H9 (cell line): Measurements from ENCODE around the gene ANKHD1. TPM values are rescaled to one million over a fixed set of nuclear protein-coding genes. Genes with fewer than 3 reads are reported as not detected.

Experiments
- DNase-seq: peaks from one replicate; pipeline ENCODE4 v3.0.0-alpha.2; 2017
- H2AFZ ChIP-seq: one replicate; pipeline ENCODE4 v1.6.1; 2013; ENCODE audit warnings: mild to moderate bottlenecking, low read length, control low read depth, moderate library complexity
- H2AK5ac ChIP-seq: 2 replicates; pipeline ENCODE4 v1.6.1; 2013; ENCODE audit warnings: low read length, control low read depth, mixed read lengths; ENCODE audit not compliant: insufficient read length
- H2BK120ac ChIP-seq: one replicate; pipeline ENCODE4 v1.6.1; 2013; ENCODE audit warnings: low read depth, mild to moderate bottlenecking, low read length, control low read depth, inconsistent platforms; ENCODE audit not compliant: poor library complexity, severe bottlenecking
- H2BK12ac ChIP-seq: 2 replicates; pipeline ENCODE4 v1.6.1; 2013; ENCODE audit warnings: low read length, control low read depth, mixed read lengths, low read depth; ENCODE audit not compliant: insufficient read length
- H2BK15ac ChIP-seq: 2 replicates; pipeline ENCODE4 v1.6.1; 2013; ENCODE audit warnings: low read depth, low read length, control low read depth
- H2BK20ac ChIP-seq: one replicate; pipeline ENCODE4 v1.6.1; 2013; ENCODE audit warnings: low read depth, mild to moderate bottlenecking, low read length, control low read depth, inconsistent platforms; ENCODE audit not compliant: poor library complexity, severe bottlenecking
- H2BK5ac ChIP-seq: 2 replicates; pipeline ENCODE4 v1.6.1; 2013; ENCODE audit warnings: low read length, control low read depth, mixed read lengths; ENCODE audit not compliant: insufficient read length
- H3K14ac ChIP-seq: 2 replicates; pipeline ENCODE4 v1.6.1; 2013; ENCODE audit warnings: low read length, control low read depth; ENCODE audit not compliant: insufficient read depth
- H3K18ac ChIP-seq: 2 replicates; pipeline ENCODE4 v1.6.1; 2013; ENCODE audit warnings: low read depth, mild to moderate bottlenecking, mixed read lengths, low read length, control low read depth; ENCODE audit not compliant: insufficient read length
- H3K23ac ChIP-seq: 2 replicates; pipeline ENCODE4 v1.6.1; 2013; ENCODE audit warnings: low read length, control low read depth, mixed read lengths, low read depth; ENCODE audit not compliant: insufficient read length
- H3K23me2 ChIP-seq: 2 replicates; pipeline ENCODE4 v1.6.1; 2013; ENCODE audit warnings: low read depth, mild to moderate bottlenecking, mixed read lengths, low read length, control low read depth; ENCODE audit not compliant: insufficient read length, poor library complexity, severe bottlenecking
- H3K27ac ChIP-seq: 2 replicates; pipeline ENCODE4 v1.5.1; 2013; ENCODE audit warnings: low read length, control low read depth, mixed read lengths, low read depth; ENCODE audit not compliant: insufficient read length
- H3K27me3 ChIP-seq: 2 replicates; pipeline ENCODE4 v1.6.1; 2013; ENCODE audit warnings: low read length, control low read depth, inconsistent platforms; ENCODE audit not compliant: insufficient read depth
- H3K4ac ChIP-seq: 2 replicates; pipeline ENCODE4 v1.6.1; 2013; ENCODE audit warnings: low read depth, mild to moderate bottlenecking, control low read depth, inconsistent platforms, low read length, moderate library complexity
- H3K4me1 ChIP-seq: 2 replicates; pipeline ENCODE4 v1.6.1; 2013; ENCODE audit warnings: low read length, control low read depth, inconsistent platforms; ENCODE audit not compliant: insufficient read depth
- H3K4me2 ChIP-seq: 2 replicates; pipeline ENCODE4 v1.6.1; 2013; ENCODE audit warnings: low read length, control low read depth, mixed read lengths; ENCODE audit not compliant: insufficient read length, insufficient read depth
- H3K56ac ChIP-seq: 2 replicates; pipeline ENCODE4 v1.6.1; 2013; ENCODE audit warnings: low read depth, mild to moderate bottlenecking, mixed read lengths, low read length, control low read depth; ENCODE audit not compliant: insufficient read length
- H3K79me1 ChIP-seq: 2 replicates; pipeline ENCODE4 v1.6.1; 2013; ENCODE audit warnings: low read depth, mild to moderate bottlenecking, moderate library complexity, low read length, control low read depth, inconsistent platforms; ENCODE audit not compliant: insufficient read depth, poor library complexity, severe bottlenecking
- H3K79me2 ChIP-seq: 2 replicates; pipeline ENCODE4 v1.6.1; 2013; ENCODE audit warnings: low read length, control low read depth, inconsistent platforms; ENCODE audit not compliant: insufficient read depth
- H3K9ac ChIP-seq: 2 replicates; pipeline ENCODE4 v1.6.1; 2013; ENCODE audit warnings: low read length, control low read depth, mixed read lengths; ENCODE audit not compliant: insufficient read length; ENCODE audit errors: extremely low read depth
- H3K9me3 ChIP-seq: one replicate; pipeline ENCODE4 v1.6.1; 2013; ENCODE audit warnings: low read depth, low read length, inconsistent platforms; ENCODE audit not compliant: control insufficient read depth
- H3T11ph ChIP-seq: one replicate; pipeline ENCODE4 v1.6.1; 2013; ENCODE audit warnings: mild to moderate bottlenecking, low read length, control low read depth, inconsistent platforms
- H4K20me1 ChIP-seq: one replicate; pipeline ENCODE4 v1.6.1; 2013; ENCODE audit not compliant: control insufficient read depth, insufficient read length, insufficient read depth
- H4K5ac ChIP-seq: 2 replicates; pipeline ENCODE4 v1.6.1; 2013; ENCODE audit warnings: low read depth, mild to moderate bottlenecking, mixed read lengths, low read length, control low read depth; ENCODE audit not compliant: insufficient read length
- H4K8ac ChIP-seq: replicated peaks from 2 replicates; pipeline ENCODE4 v1.6.1; 2013; ENCODE audit warnings: low read length, control low read depth, mixed read lengths, low read depth; ENCODE audit not compliant: insufficient read length
- H4K91ac ChIP-seq: 2 replicates; pipeline ENCODE4 v1.6.1; 2013; ENCODE audit warnings: low read depth, mild to moderate bottlenecking, moderate library complexity, mixed read lengths, low read length, control low read depth; ENCODE audit not compliant: insufficient read length
- H3K27ac Mint-ChIP-seq, 3 experiments: 2 replicates in 2 of 3; 3 replicates in 1 of 3; pipeline ENCODE4 v1.8.0; 2020 to 2021; ENCODE audit warnings: mixed read lengths in 3 of 3, mild to moderate bottlenecking in 1 of 3, moderate library complexity in 1 of 3
- H3K27me3 Mint-ChIP-seq: 2 replicates; pipeline ENCODE4 v1.8.0; 2021; ENCODE audit warnings: low read depth, mild to moderate bottlenecking, moderate library complexity, mixed read lengths
- H3K36me3 Mint-ChIP-seq, 3 experiments: 2 replicates in 2 of 3; 3 replicates in 1 of 3; pipeline ENCODE4 v1.8.0; 2020 to 2021; ENCODE audit warnings: low read depth in 3 of 3, mixed read lengths in 3 of 3; ENCODE audit not compliant: insufficient read depth in 1 of 3
- H3K4me1 Mint-ChIP-seq, 2 experiments: 2 replicates each; pipeline ENCODE4 v1.8.0; 2020; ENCODE audit warnings: mixed read lengths in 2 of 2
- H3K4me3 Mint-ChIP-seq, 2 experiments: 2 replicates in 1 of 2; 3 replicates in 1 of 2; pipeline ENCODE4 v1.8.0; 2020 to 2021; ENCODE audit warnings: mild to moderate bottlenecking in 2 of 2, mixed read lengths in 2 of 2, moderate library complexity in 1 of 2
- H3K9me3 Mint-ChIP-seq, 2 experiments: 2 replicates in 1 of 2; 3 replicates in 1 of 2; pipeline ENCODE4 v1.8.0; 2020; ENCODE audit warnings: mild to moderate bottlenecking in 2 of 2, mixed read lengths in 2 of 2, moderate library complexity in 1 of 2
- total RNA-seq: library from RNA; stranded (reverse); gene quantifications from 2 replicates; pipeline ENCODE4 v1.2.1, GENCODE V29; 2021
- TF ChIP-seq, protein P1 (sequence below): fragments of 200-600 bp; sonication (generic); conservative IDR thresholded peaks from 3 replicates; pipeline ENCODE4 v1.8.0; 2021; ENCODE audit warnings: antibody characterized with exemption, mild to moderate bottlenecking

ANKHD1 gene
- total RNA-seq, 1 experiment from 2014 or later, result 105 TPM

DNA sequence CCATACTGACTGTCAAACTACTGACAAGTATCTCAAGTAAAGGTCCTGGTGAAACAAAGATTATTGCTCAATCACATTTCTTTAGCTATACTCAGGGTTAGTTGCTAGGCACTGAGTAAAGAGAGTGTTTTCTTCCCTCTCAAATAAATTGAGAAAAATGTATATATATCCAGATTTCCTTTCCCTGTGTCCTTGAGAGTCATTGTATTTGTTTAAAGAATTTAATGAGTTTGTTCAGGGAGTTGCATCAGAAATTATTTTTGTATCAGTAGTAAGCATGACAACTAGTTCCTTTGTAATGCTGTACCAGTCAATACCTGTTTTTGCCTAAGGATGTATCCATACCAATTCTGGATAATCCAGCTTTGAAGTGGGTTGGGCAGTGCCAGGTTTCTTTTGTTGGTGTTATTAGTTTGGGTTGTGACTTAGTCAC lies 3.2 kb upstream of the ANKHD1 start:
- Histone ChIP-seq H3K18ac (no peak overlapping the region), H3K4ac (no peak overlapping the region), H2AK5ac (no peak overlapping the region), H3K79me2 (peaks cover 13% of the 10 kb centered on the region; the same call in 1 of the 2 replicates), H2BK120ac (no peak overlapping the region), H3K23me2 (peaks cover 11% of the 10 kb centered on the region), H3K27me3 (no peaks in the 10 kb centered on the region), H3K27ac (no peak overlapping the region), H3K56ac (no peak overlapping the region), H3K9ac (no peak overlapping the region), H3K14ac (no peak overlapping the region), H3K4me1 (no peaks in the 10 kb centered on the region), H2BK5ac (no peak overlapping the region), H2BK15ac (no peak overlapping the region), H3T11ph (no peak overlapping the region), H3K23ac (no peak overlapping the region), H3K4me2 (no peak overlapping the region), H4K91ac (no peak overlapping the region), H4K5ac (no peak overlapping the region), H3K9me3 (no peaks in the 10 kb centered on the region), H4K8ac (no peak overlapping the region), H2BK20ac (no peak overlapping the region), H2BK12ac (no peak overlapping the region), H4K20me1 (peaks cover 4% of the 10 kb centered on the region), H2AFZ (no peak overlapping the region), H3K79me1 (no peaks in the 10 kb centered on the region)
- Mint-ChIP-seq H3K4me3 (no peak overlapping the region; a peak in 1 of 5 replicates), H3K27ac (no peak overlapping the region; a peak in 1 of 7 replicates), H3K27me3 (no peaks in the 10 kb centered on the region), H3K9me3 (no peaks in the 10 kb centered on the region; a peak in 1 of 5 replicates), H3K36me3 (peaks cover 0 to 3% (median 1%) of the 10 kb centered on the region in 3 experiments; a peak in 2 of 7 replicates), H3K4me1 (peaks cover 9 to 29% of the 10 kb centered on the region in 2 experiments)
- TF ChIP-seq, protein P1, sequence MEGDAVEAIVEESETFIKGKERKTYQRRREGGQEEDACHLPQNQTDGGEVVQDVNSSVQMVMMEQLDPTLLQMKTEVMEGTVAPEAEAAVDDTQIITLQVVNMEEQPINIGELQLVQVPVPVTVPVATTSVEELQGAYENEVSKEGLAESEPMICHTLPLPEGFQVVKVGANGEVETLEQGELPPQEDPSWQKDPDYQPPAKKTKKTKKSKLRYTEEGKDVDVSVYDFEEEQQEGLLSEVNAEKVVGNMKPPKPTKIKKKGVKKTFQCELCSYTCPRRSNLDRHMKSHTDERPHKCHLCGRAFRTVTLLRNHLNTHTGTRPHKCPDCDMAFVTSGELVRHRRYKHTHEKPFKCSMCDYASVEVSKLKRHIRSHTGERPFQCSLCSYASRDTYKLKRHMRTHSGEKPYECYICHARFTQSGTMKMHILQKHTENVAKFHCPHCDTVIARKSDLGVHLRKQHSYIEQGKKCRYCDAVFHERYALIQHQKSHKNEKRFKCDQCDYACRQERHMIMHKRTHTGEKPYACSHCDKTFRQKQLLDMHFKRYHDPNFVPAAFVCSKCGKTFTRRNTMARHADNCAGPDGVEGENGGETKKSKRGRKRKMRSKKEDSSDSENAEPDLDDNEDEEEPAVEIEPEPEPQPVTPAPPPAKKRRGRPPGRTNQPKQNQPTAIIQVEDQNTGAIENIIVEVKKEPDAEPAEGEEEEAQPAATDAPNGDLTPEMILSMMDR, result no peak
- no peak for DNase-seq
